Measurements from ENCODE around the gene SMIM21. TPM values are rescaled to one million over a fixed set of nuclear protein-coding genes. Genes with fewer than 3 reads are reported as not detected.

SMIM21 gene
- total and polyA plus RNA-seq, 2 of the 8 experiments (the other 6 are each of a cell fraction or from before 2014, with no cell fraction given) = not detected

- H4K20me1 ChIP-seq (replicated peaks in 1 of 2; ENCODE audit: control insufficient read depth in 1 of 2, insufficient read depth in 2 of 2, low read length in 2 of 2) = no peaks in the 10 kb centered on the region
- H2BK15ac ChIP-seq (ENCODE audit: low read length) = no peak overlapping the region
- no peaks in the 10 kb centered on the region for H3K23me2 ChIP-seq (ENCODE audit: low read depth, low read length)
- no peaks in the 10 kb centered on the region for H3K4me1 ChIP-seq (replicated peaks in 1 of 4; ENCODE audit: control insufficient read depth in 3 of 4, insufficient read depth in 4 of 4, low read length in 3 of 4)
- no peak overlapping the region for H3K9ac ChIP-seq (replicated peaks in 1 of 4; ENCODE audit: extremely low read depth in 1 of 4, low read depth in 3 of 4, low read length in 3 of 4)
- no peak overlapping the region for H2BK20ac ChIP-seq (ENCODE audit: low read length)
- no peaks in the 10 kb centered on the region for H3K36me3 ChIP-seq (ENCODE audit: control insufficient read depth in 2 of 4, insufficient read depth in 4 of 4, low read length in 3 of 4)
- no peak overlapping the region for H4K8ac ChIP-seq (ENCODE audit: extremely low read depth, insufficient read depth, low read length)
- no peak overlapping the region for H2BK120ac ChIP-seq (replicated peaks; ENCODE audit: low read depth, low read length)
- H3K27ac ChIP-seq (ENCODE audit: low read depth, low read length) = no peak overlapping the region
- no peak overlapping the region for H3K23ac ChIP-seq (ENCODE audit: insufficient read length)
- H3K79me2 ChIP-seq (ENCODE audit: control insufficient read depth in 1 of 2, insufficient read depth in 2 of 2, low read length in 2 of 2) = no peaks in the 10 kb centered on the region
- H3K27me3 ChIP-seq (replicated peaks in 1 of 4; ENCODE audit: control insufficient read depth in 3 of 4, extremely low read depth in 1 of 4, insufficient read depth in 3 of 4, low read length in 3 of 4) = no peaks in the 10 kb centered on the region
- no peak overlapping the region for H4K5ac ChIP-seq (ENCODE audit: insufficient read length, low read depth, low read length)
- ChIA-PET POLR2A (ENCODE audit: partially characterized antibody) (no interaction called here), CTCF (ENCODE audit: partially characterized antibody) (no interaction called here)
- H2AFZ ChIP-seq (ENCODE audit: low read length) = no peak overlapping the region
- no peak overlapping the region for H2BK5ac ChIP-seq (ENCODE audit: low read depth, low read length)
- H3K4me2 ChIP-seq (ENCODE audit: insufficient read depth in 1 of 2, low read depth in 2 of 2, low read length in 2 of 2) = no peak overlapping the region
- no peak overlapping the region for H4K91ac ChIP-seq (replicated peaks; ENCODE audit: insufficient read length, low read length)
- no peak overlapping the region for H3K4ac ChIP-seq (replicated peaks; ENCODE audit: insufficient read length, low read depth, low read length)
- WGBS, 2 experiments (ENCODE audit: extremely low coverage in 1 of 2, insufficient coverage in 1 of 2, insufficient read length in 1 of 2, insufficient replicate concordance in 2 of 2, low coverage in 1 of 2, low lambda C conversion rate in 2 of 2, missing lambda C conversion rate in 1 of 2) = 93% methylated on average over 3 of the region's 3 CpGs; no CpG with 5 or more reads in 1 of the 2 experiments
- no peak overlapping the region for H2BK12ac ChIP-seq (ENCODE audit: low read depth, low read length)
- no peak overlapping the region for H2AK5ac ChIP-seq (ENCODE audit: low read depth, low read length)
- no peak overlapping the region for H3K56ac ChIP-seq (replicated peaks; ENCODE audit: insufficient read length, low read depth, low read length)
- no peaks in the 10 kb centered on the region for H3K9me3 ChIP-seq (ENCODE audit: insufficient read depth in 2 of 2, low read depth in 1 of 2, low read length in 1 of 2)
- H3K79me1 ChIP-seq (ENCODE audit: low read depth, low read length) = no peaks in the 10 kb centered on the region
- no peak overlapping the region for H3K14ac ChIP-seq (ENCODE audit: insufficient read length)
- no peak overlapping the region for H3K4me3 ChIP-seq (ENCODE audit: extremely low read depth in 1 of 4, insufficient read depth in 2 of 4, low read depth in 3 of 4, low read length in 4 of 4)
- FAIRE-seq (no peak), DNase-seq (ENCODE audit: low read depth in 1 of 2, low spot score in 2 of 2) (no peak)
- no peak overlapping the region for H3K18ac ChIP-seq (ENCODE audit: extremely low read depth, low read length)
- TF ChIP-seq CTCF (IDR thresholded peaks at IDR 0.05; ENCODE audit: control extremely low read depth in 1 of 3, insufficient read depth in 1 of 3, low read depth in 1 of 3, low read length in 3 of 3) (no peak), SAP30 (IDR thresholded peaks at IDR 0.05; ENCODE audit: insufficient read depth, insufficient replicate concordance, low read length) (no peak), CHD1 (IDR thresholded peaks at IDR 0.05; ENCODE audit: low read depth, low read length) (no peak), NANOG (IDR thresholded peaks at IDR 0.05; ENCODE audit: insufficient read depth, low read depth, low read length, poor library complexity, severe bottlenecking) (no peak), SUZ12 (IDR thresholded peaks at IDR 0.05; ENCODE audit: low read length) (no peak), SP2 (IDR thresholded peaks at IDR 0.05; ENCODE audit: low read length) (no peak), SRF (IDR thresholded peaks at IDR 0.05; ENCODE audit: low read depth, low read length) (no peak)
Measured at GRCh38 chr18:75438891-75439290, 11.4 kb upstream of the SMIM21 start.
